ENCODE measurements around the gene UBLCP1. TPM values are rescaled to one million over a fixed set of nuclear protein-coding genes. Genes with fewer than 3 reads are reported as not detected.
A peak's percentile ranks its signal among the peaks of the same experiment; 100 is the strongest.

The UBLCP1 gene
- total RNA-seq, 1 donor from 2014 or later: 30.8 TPM

DNA sequence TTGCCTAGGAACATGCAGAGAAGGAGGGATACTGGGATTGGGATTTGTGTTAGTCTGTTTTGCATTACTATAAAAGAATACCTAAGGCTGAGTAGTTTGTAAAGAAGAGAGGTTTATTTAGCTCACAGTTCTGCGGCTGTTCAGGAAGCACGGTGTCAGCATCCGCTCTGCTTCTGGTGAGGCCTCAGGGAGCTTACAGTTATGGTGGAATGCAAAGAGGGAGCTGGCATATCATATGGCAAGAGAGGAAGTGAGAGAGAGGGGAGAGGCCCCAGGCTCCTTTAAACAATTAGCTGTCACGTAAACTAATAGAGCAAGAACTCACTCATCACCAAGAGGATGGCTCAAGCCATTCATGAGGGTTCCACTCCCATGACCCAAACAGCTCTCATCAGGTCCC is 40.2 kb downstream of the UBLCP1 start:
- Mint-ChIP-seq H3K27ac (no peak overlapping the region), H3K4me3 (no peak overlapping the region), H3K4me1 (ENCODE audit: low read depth) (no peaks in the 10 kb centered on the region), H3K9me3 (peaks cover 35% of the 10 kb centered on the region), H3K36me3 (ENCODE audit: low read depth) (peaks cover 5% of the 10 kb centered on the region), H3K27me3 (ENCODE audit: insufficient read depth) (peaks cover 13% of the 10 kb centered on the region)
- no peak for DNase-seq (ENCODE audit: low spot score)
- intact Hi-C loops (cut with micrococcal nuclease): no loop called here

DNA sequence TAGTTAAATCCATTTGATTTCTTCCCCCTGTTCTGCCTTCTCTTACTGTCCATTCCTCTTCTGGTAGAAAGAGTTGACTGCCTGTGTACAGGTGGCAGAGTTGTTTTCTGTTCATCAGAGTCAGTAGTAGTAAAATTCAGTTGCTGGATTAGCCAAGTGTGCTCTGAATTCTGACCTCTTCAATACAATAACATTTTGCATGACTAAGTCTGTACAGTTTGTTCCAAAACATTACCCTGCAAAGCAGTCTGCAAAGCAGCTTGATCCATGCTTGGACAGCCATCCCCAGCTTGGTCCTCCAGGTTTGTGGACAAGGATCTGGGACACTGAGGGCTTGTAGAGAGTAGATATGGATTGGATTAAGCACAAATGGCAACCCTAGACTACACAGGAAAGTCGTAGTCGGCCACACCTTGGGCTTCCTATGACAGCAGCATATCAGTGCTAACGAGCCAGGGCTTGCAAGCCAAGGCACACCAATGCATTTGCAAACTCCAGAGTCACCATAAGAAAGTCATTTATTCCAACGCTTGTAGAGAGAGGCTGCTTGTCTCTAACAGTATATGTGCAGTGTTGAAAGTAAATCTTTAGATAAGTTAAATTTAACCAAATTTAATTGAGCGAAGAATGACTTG is 42.0 kb downstream of the UBLCP1 start:
- Mint-ChIP-seq H3K4me1 (ENCODE audit: low read depth) (no peaks in the 10 kb centered on the region), H3K27me3 (ENCODE audit: insufficient read depth) (peaks cover 25% of the 10 kb centered on the region), H3K36me3 (ENCODE audit: low read depth) (peaks cover 5% of the 10 kb centered on the region), H3K9me3 (peaks cover 23% of the 10 kb centered on the region), H3K27ac (no peak overlapping the region), H3K4me3 (no peak overlapping the region)
- DNase-seq (ENCODE audit: low spot score): no peak
- intact Hi-C loops (cut with micrococcal nuclease): no loop called here

DNA sequence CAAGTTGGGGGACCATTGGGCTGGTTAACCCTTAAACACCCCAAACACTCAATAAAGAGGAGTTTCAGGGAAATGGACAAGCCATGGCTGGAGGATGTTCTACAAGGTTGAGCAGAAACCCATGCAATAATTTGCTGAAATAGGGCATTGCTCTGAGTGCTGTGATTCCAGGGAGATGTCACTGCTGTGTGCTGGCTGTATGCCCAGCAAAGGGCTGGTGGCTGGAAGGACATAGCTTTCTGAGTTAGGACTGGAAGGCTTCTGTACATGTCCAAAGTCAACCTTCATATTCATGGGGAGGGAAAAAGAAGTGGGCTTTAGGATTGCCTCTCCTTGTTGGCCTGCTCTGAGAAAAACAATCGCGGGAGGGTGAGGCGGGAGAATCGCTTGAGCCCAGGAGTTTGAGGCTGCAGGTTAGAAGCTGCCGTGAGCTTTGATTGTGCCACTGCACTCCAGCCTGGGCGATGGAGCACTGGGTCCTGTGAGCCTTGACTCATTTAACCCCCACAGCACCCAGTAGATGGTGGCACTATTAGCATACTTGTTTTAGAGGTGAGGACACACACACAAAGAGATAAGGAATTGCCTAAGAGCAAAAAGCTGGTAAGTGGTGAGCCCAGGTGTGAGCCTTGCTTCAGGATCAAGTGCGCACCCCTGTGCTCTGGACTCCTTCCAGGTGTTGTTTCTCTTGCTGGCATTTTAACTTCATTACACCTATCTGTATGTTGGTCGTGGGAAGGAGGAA is 46.8 kb downstream of the UBLCP1 start:
- Mint-ChIP-seq H3K36me3 (ENCODE audit: low read depth) (peaks cover 1% of the 10 kb centered on the region), H3K4me3 (no peak overlapping the region), H3K27ac (no peak overlapping the region), H3K4me1 (ENCODE audit: low read depth) (peaks cover 11% of the 10 kb centered on the region), H3K27me3 (ENCODE audit: insufficient read depth) (peaks cover 43% of the 10 kb centered on the region), H3K9me3 (no peaks in the 10 kb centered on the region)
- intact Hi-C loops (cut with micrococcal nuclease): no loop called here
- no peak for DNase-seq (ENCODE audit: low spot score)

DNA sequence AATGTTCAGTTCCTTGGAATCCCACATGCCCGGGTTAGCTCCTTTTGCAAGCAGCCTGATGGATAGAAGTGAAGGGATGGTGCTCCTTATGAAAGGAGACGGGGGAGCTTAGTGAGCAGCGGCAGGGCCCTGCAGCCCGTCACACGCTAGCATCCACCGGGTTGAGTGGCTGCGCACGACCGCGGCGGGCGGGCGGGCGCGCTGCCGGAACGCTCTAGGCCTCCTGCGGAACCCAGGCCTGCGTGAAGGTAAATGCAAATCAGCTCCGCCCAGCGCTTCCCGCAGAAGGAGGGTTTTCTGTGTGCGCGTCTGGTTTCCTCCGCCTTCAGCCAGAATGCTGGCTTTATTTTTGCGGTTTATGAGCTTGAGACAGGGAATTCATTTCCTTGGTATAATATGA is 47.4 kb downstream of the UBLCP1 start:
- H3K9me3 Mint-ChIP-seq: no peaks in the 10 kb centered on the region
- DNase-seq (ENCODE audit: low spot score): no peak
- peaks cover 43% of the 10 kb centered on the region for H3K27me3 Mint-ChIP-seq (ENCODE audit: insufficient read depth)
- no peak overlapping the region for H3K4me3 Mint-ChIP-seq
- H3K27ac Mint-ChIP-seq: no peak overlapping the region
- intact Hi-C loops (cut with micrococcal nuclease): no loop called here
- H3K4me1 Mint-ChIP-seq (ENCODE audit: low read depth): peaks cover 11% of the 10 kb centered on the region
- peaks cover 1% of the 10 kb centered on the region for H3K36me3 Mint-ChIP-seq (ENCODE audit: low read depth)

DNA sequence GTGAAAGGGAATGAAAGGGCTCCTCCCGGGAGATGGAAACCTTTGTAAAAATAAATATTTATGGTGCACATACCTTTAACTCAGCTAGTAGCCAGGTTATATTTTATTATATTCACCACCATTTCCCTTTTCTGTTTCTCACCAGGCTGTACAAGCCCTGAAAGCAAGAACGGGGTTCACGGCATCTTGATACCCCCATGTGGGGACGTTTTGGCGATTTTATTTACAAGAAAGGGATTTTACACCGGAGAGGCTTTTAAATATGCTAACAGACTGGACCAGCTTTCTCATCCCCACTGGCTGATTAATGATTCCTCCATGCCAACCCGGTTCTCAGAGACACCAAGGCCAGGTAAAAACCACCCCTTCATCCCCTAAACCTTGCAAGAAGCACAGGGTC is 48.0 kb downstream of the UBLCP1 start:
- Mint-ChIP-seq H3K4me1 (ENCODE audit: low read depth) (peaks cover 11% of the 10 kb centered on the region), H3K4me3 (no peak overlapping the region), H3K27ac (no peak overlapping the region), H3K36me3 (ENCODE audit: low read depth) (peaks cover 1% of the 10 kb centered on the region), H3K9me3 (no peaks in the 10 kb centered on the region), H3K27me3 (ENCODE audit: insufficient read depth) (peaks cover 45% of the 10 kb centered on the region)
- DNase-seq (ENCODE audit: low spot score): no peak
- intact Hi-C loops (cut with micrococcal nuclease): no loop called here

DNA sequence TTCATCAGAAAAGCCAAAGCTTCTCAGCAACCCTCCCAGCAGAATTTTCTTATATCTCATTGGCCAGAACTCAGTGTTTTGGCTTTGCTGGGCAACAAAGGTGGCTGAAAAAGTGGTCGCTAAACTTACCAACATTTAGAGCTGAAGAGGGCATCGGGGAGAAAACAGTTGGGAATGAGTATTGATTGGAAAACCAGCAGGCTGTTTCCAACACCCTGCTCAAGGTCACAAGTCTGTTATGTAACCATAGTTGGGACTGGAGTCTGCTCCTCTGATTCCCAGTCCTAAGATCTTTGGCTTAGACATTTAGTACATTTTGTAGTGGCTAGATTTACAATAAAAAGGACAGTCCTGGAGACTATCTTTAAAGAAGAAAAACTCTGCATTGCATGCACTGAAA is 50.1 kb downstream of the UBLCP1 start:
- no peak for DNase-seq (ENCODE audit: low spot score)
- Mint-ChIP-seq H3K4me1 (ENCODE audit: low read depth) (peaks cover 11% of the 10 kb centered on the region), H3K9me3 (no peaks in the 10 kb centered on the region), H3K36me3 (ENCODE audit: low read depth) (peaks cover 1% of the 10 kb centered on the region), H3K27ac (no peak overlapping the region), H3K27me3 (ENCODE audit: insufficient read depth) (peaks cover 43% of the 10 kb centered on the region), H3K4me3 (no peak overlapping the region)
- intact Hi-C loops (cut with micrococcal nuclease): no loop called here

DNA sequence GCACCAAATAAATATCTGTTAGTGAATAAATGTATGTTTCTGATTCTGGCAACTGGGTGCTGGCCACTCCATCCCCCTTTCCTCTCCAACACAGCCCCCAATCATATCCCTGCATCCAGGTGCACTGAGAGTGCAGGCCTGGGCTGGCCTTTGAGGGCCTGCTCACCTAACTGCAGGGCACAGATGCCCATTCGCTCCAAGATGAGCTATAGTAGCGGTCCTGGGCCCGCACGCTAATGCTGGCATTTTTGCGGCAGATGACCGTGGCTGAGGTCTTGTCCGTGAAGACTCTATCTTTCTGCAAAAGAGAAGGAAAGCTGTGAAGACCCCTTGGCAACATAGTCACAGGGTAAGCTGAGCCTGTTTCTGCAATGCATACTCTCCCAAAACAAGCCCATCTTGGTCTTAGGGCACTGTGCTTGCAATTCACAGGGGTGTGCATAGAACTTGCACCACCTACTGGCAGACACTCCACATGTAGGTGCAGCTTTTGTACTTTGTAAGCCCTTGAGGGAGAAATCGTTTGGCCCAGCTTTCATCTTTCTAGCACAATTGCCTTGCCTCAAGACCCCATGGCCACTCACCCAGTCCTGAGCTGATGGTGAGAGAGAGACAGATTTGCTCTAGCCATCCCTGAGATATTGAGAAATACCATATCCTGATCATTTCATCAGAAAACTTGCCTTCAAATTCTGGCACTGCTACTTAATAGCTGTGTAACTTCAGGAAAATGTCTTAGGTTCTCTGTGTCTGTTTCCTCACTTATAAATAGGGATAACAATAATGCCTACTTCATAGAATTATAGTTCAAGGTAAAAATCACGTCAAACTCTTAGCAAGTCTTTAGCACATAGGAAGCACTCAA is 53.7 kb downstream of the UBLCP1 start:
- Mint-ChIP-seq H3K27me3 (ENCODE audit: insufficient read depth) (peaks cover 19% of the 10 kb centered on the region), H3K4me3 (no peak overlapping the region), H3K4me1 (ENCODE audit: low read depth) (no peaks in the 10 kb centered on the region), H3K9me3 (no peaks in the 10 kb centered on the region), H3K27ac (no peak overlapping the region), H3K36me3 (ENCODE audit: low read depth) (no peaks in the 10 kb centered on the region)
- intact Hi-C loops (cut with micrococcal nuclease): loop anchor here (1.0 kb wide), 1 partner anchor 160 kb away; no protein-coding TSS in a partner anchor
- DNase-seq (ENCODE audit: low spot score): peak; percentile 20

DNA sequence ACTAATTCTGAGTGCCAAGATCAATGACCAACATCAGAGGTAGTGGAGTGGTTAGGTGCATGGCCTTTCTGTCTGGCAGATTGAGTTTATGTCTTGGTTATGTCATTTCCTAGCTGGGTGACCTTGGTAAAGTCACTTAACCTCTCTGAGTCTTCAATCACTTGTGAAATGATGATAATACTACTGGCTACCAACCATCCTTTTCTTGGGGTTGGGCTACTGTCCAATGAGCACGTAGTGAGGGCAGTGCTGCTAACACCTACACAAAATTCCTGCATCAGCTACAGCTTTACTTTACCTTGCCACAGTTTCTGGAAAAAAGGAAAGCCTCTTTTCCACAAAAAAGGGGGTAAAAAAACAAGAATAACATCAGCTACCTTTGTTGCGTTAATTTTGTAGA is 54.8 kb downstream of the UBLCP1 start:
- no peaks in the 10 kb centered on the region for H3K4me1 Mint-ChIP-seq (ENCODE audit: low read depth)
- H3K27me3 Mint-ChIP-seq (ENCODE audit: insufficient read depth): peaks cover 17% of the 10 kb centered on the region
- no peaks in the 10 kb centered on the region for H3K9me3 Mint-ChIP-seq
- DNase-seq (ENCODE audit: low spot score): no peak
- H3K36me3 Mint-ChIP-seq (ENCODE audit: low read depth): no peaks in the 10 kb centered on the region
- intact Hi-C loops (cut with micrococcal nuclease): no loop called here
- no peak overlapping the region for H3K4me3 Mint-ChIP-seq
- no peak overlapping the region for H3K27ac Mint-ChIP-seq

DNA sequence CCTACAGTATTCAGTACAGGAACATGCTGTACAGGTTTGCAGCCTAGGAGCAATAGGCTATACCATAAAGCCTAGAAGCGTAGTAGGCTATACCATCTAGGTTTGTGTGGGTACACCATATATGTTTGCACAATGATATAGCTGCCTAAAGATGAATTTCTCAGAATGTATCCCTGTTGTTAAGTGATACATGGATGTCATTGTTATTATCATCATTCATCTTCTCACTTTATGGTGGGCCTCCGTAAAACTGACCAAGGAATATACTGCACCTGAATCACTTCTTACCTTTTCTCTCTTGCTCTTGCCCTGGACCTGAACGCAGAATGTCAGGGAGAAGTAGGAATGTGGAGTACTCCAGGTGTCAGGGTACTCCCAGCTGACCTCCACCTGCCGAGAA is 55.4 kb downstream of the UBLCP1 start:
- Mint-ChIP-seq H3K9me3 (no peaks in the 10 kb centered on the region), H3K36me3 (ENCODE audit: low read depth) (no peaks in the 10 kb centered on the region), H3K27me3 (ENCODE audit: insufficient read depth) (peaks cover 20% of the 10 kb centered on the region), H3K27ac (no peak overlapping the region), H3K4me1 (ENCODE audit: low read depth) (no peaks in the 10 kb centered on the region), H3K4me3 (no peak overlapping the region)
- intact Hi-C loops (cut with micrococcal nuclease): no loop called here
- DNase-seq (ENCODE audit: low spot score): no peak

DNA sequence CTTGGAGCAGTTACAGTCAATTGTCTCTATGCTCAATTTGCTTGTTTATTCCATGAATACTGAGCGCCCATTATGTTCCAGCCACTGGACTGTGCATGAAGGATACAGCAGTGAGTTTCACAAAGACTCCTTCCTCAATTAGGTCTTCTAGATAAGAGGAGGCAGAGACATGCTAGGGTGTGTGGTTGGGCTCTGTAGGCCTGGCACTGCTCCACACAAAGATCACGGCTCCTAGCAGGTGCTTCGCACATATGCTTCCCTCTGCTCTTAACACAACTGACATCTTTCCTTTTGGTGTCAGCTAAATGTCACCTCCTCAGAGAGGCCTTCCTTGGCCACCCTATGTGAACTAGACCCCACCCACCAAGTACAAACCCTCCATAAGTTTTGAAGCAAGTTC is 56.3 kb downstream of the UBLCP1 start:
- intact Hi-C loops (cut with micrococcal nuclease): no loop called here
- Mint-ChIP-seq H3K4me3 (no peak overlapping the region), H3K27me3 (ENCODE audit: insufficient read depth) (peaks cover 16% of the 10 kb centered on the region), H3K27ac (no peak overlapping the region), H3K4me1 (ENCODE audit: low read depth) (no peaks in the 10 kb centered on the region), H3K9me3 (no peaks in the 10 kb centered on the region), H3K36me3 (ENCODE audit: low read depth) (no peaks in the 10 kb centered on the region)
- no peak for DNase-seq (ENCODE audit: low spot score)

DNA sequence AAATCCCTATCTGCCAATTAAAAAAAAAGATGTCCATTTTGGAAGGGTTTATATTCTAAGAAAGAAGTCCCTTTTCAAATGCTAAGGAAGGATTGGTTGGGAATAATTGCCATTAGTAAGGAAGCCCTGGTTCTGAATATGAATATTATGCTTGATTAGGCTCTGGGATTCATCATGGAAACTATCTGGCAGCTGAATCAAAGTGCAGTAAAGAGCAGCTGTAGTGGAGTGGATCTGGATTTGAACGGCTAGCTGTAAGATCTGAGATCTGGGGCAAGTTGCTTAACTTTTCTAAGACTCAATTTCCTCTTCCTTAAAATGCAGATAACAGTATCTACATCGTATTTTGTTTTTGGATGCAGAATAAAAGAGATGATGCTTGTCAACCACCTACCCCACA is 56.7 kb downstream of the UBLCP1 start:
- Mint-ChIP-seq H3K9me3 (no peaks in the 10 kb centered on the region), H3K4me1 (ENCODE audit: low read depth) (no peaks in the 10 kb centered on the region), H3K36me3 (ENCODE audit: low read depth) (no peaks in the 10 kb centered on the region), H3K4me3 (no peak overlapping the region), H3K27me3 (ENCODE audit: insufficient read depth) (peaks cover 18% of the 10 kb centered on the region), H3K27ac (no peak overlapping the region)
- intact Hi-C loops (cut with micrococcal nuclease): no loop called here
- no peak for DNase-seq (ENCODE audit: low spot score)

DNA sequence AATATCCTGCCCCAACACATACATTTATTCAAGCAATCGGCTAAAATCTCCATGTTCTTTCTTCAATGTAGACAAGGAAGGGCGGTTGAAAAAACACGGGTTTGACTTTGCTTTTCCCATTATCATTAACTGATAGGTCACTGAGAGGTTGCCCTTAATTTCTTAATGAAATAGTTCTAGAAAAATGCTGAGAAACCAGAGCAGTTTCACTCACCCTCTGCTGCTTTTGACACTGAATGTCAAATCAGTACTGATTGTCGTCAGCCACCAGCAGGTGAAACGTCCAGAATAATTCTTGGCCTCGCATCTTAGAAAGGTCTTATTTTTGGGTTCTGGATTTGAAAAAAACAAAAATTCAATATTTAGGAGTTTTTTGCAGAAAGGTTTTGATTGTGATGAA is 59.1 kb downstream of the UBLCP1 start:
- no peak overlapping the region for H3K27ac Mint-ChIP-seq
- DNase-seq (ENCODE audit: low spot score): no peak
- H3K36me3 Mint-ChIP-seq (ENCODE audit: low read depth): peaks cover 1% of the 10 kb centered on the region
- no peaks in the 10 kb centered on the region for H3K4me1 Mint-ChIP-seq (ENCODE audit: low read depth)
- intact Hi-C loops (cut with micrococcal nuclease): no loop called here
- H3K9me3 Mint-ChIP-seq: no peaks in the 10 kb centered on the region
- no peak overlapping the region for H3K4me3 Mint-ChIP-seq
- H3K27me3 Mint-ChIP-seq (ENCODE audit: insufficient read depth): peaks cover 16% of the 10 kb centered on the region

Data from activated T-helper 1 cell treated with anti-CD3 and anti-CD28 coated beads, Interleukin-12 subunit alpha, Interleukin-12 subunit beta, Interleukin-2, Interleukin-4 antibody, amounts not matched to agents 30 ng/mL and 10 ng/mL and 1 ng/mL, durations not matched to agents 14 hours and 24 hours and 36 hours (primary cell).